OCI-LY7 (cell line): ENCODE data around the gene TM9SF3.

Experiments
- CTCF ChIP-seq: fragments of 200-600 bp; sonication (generic); conservative IDR thresholded peaks from 2 replicates; pipeline ENCODE4 v1.5.1; 2014; ENCODE audit warnings: mild to moderate bottlenecking, antibody characterized with exemption, low read length, moderate library complexity, mixed read lengths
- EZH2phosphoT487 ChIP-seq: fragments of 200-600 bp; sonication (generic); IDR thresholded peaks from 2 replicates; pipeline ENCODE4 v1.6.1; 2018; ENCODE audit warnings: low read depth, borderline replicate concordance, mild to moderate bottlenecking, mixed run types, antibody characterized with exemption, low read length, moderate library complexity, mixed read lengths

GRCh38 chr10:96576277-96576980 lies 10.4 kb downstream of the TM9SF3 start:
- TF ChIP-seq CTCF (no peak), EZH2phosphoT487 (no peak)
